ENCODE results near the gene NGEF.
"Not testable (repeated sequence)": the region's sequence is repeated elsewhere in the genome, so short reads cannot be mapped to it uniquely, and the experiment has no call there.

Gene NGEF

GRCh38 chr2:233021771-233022170 lies 8.7 kb upstream of the NGEF start:
- DNase-seq: no peak

- DNase-seq: no peak
Observed at GRCh38 chr2:233020454-233020853, 7.4 kb upstream of the NGEF start.

- DNase-seq: not testable (repeated sequence)
Observed at GRCh38 chr2:233019610-233020009, 6.6 kb upstream of the NGEF start.

GRCh38 chr2:233017947-233018346 lies 4.9 kb upstream of the NGEF start:
- DNase-seq: no peak

GRCh38 chr2:233015019-233015645 lies 2.1 kb upstream of the NGEF start:
- no peak for DNase-seq

GRCh38 chr2:233013650-233014049 lies 594 bp upstream of the NGEF start:
- DNase-seq: no peak

GRCh38 chr2:233012301-233012971 lies 620 bp downstream of the NGEF start:
- no peak for DNase-seq

- DNase-seq: no peak
Observed at GRCh38 chr2:233011702-233012131, 1.3 kb downstream of the NGEF start.

- no peak for DNase-seq
Observed at GRCh38 chr2:233011268-233011650, 1.8 kb downstream of the NGEF start.

- DNase-seq: no peak
Observed at GRCh38 chr2:233010569-233011267, 2.3 kb downstream of the NGEF start.

- DNase-seq: no peak
Observed at GRCh38 chr2:233009661-233010060, 3.4 kb downstream of the NGEF start.

- peak; percentile 40 for DNase-seq
Observed at GRCh38 chr2:233007739-233008138, 5.3 kb downstream of the NGEF start.

GRCh38 chr2:233007270-233007669 lies 5.8 kb downstream of the NGEF start:
- DNase-seq: no peak

- DNase-seq: no peak
Observed at GRCh38 chr2:233006648-233007047, 6.4 kb downstream of the NGEF start.

GRCh38 chr2:233005096-233005495 lies 8.0 kb downstream of the NGEF start:
- DNase-seq: no peak

GRCh38 chr2:233003658-233004555 lies 9.1 kb downstream of the NGEF start:
- no peak for DNase-seq

- no peak for DNase-seq
Observed at GRCh38 chr2:233002829-233003657, 10.0 kb downstream of the NGEF start.

- DNase-seq: no peak
Observed at GRCh38 chr2:233000886-233001750, 11.9 kb downstream of the NGEF start.

GRCh38 chr2:232999354-232999753 lies 13.7 kb downstream of the NGEF start:
- DNase-seq: no peak

- no peak for DNase-seq
Observed at GRCh38 chr2:232998666-232998985, 14.4 kb downstream of the NGEF start.

Data from fibroblast of skin of abdomen (primary cell).